Stimulated activated CD4-positive, alpha-beta T cell treated with anti-CD3 and anti-CD28 coated beads, Interleukin-12 subunit alpha, Interleukin-12 subunit beta, amount 100 ng/mL, for 48 hours (primary cell): ENCODE measurements around the gene GABRR2.
"Not testable (repeated sequence)": the region's sequence is repeated elsewhere in the genome, so short reads cannot be mapped to it uniquely, and the experiment has no call there.

ENCODE experiments used
- DNase-seq, 3 donors: peaks; one replicate each; pipeline ENCODE4 v3.0.0-alpha.2; 2020; ENCODE audit warnings: low read depth in 2 of 3, low spot score in 1 of 3

GABRR2 gene

DNA sequence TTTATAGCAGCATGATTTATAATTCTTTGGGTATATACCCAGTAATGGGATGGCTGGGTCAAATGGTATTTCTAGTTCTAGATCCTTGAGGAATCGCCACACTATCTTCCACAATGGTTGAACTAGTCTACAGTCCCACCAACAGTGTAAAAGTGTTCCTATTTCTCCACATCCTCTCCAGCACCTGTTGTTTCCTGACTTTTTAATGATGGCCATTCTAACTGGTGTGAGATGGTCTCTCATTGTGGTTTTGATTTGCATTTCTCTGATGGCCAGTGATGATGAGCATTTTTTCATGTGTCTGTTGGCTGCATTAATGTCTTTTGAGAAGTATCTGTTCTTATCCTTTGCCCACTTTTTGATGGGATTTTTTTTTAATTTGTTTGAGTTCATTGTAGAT lies 20.0 kb downstream of the GABRR2 start:
- not testable (repeated sequence) for DNase-seq

DNA sequence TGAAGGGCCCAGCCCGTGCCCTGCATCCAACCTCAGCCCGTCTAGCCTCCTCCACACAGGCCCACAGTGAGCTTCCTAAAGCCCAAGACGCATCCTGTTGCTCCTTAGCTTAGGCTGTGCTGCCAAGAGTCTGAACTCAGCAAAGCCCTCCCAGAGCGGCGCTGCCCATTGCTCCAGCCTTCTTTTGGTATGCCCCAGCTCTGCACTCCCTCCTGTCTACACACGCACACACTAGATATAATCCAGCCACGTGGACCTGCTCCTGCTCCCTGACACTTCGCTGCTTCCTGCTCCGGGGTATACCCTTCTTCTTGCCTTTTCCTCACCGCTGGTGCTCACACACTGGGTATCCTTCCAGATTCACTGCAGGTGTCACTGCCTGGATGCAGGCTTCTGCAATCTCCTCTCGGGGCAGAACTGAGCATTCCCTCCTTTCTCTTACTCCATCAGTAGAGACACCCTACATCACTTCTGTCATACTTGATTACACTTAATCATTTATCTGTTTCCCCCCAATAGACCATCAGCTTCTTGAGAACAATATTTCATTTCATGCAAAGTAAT lies 23.8 kb downstream of the GABRR2 start:
- DNase-seq, result no peak

DNA sequence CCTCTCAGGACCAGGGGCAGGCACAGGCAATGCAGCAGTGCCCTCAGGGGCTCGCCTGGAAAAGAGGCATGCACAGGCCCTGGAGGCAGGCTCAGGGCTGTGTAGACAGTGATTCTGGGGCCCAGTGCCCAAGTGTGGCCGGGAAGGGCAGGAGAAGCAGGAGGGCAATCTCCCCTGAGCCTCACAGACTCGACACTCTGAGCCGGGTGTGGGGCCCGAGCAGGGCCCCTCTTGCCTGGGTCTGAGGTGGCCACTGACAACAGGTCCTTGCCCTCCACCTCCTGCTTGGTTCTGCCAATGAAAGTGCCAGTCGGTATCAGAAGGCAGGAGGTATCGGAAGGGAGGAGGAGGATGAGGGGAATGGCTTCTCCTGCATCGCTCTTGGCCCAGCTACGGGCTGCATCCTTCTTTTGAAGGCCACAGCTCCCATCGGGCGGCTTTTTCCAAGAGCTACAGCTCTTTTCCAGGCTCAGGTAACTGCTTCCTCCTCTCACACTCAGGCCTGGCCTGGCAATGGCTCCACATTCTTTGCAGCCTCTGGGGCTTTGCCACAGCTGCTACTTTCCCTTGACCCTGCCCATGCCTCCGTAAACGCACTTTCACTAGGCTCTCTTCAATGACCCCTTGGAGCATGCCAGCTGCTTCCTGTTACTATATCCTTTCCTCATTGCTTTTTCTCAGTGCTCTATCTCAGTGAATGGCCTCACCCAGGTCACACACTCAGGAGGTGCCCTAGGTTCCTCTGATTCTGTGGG lies 24.5 kb downstream of the GABRR2 start:
- no peak for DNase-seq

DNA sequence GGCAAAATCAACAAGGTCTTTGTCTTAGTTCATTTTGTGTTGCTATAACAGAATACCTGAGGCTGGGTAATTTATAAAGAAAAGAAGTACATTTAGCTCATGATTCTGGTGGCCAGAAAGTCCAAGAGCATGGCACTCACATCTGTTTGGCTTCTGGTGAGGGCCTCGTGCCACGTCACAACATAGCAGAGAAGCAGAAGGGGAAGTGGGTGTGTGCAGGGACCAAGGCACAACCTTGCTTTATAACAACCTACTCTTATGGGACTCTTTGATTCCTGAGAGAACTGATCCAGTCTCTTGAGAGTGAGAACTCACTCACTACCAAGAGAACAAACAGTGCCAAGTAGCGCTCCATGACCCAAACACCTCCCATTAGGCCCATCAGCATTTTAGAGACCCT lies 25.4 kb downstream of the GABRR2 start:
- no peak for DNase-seq

DNA sequence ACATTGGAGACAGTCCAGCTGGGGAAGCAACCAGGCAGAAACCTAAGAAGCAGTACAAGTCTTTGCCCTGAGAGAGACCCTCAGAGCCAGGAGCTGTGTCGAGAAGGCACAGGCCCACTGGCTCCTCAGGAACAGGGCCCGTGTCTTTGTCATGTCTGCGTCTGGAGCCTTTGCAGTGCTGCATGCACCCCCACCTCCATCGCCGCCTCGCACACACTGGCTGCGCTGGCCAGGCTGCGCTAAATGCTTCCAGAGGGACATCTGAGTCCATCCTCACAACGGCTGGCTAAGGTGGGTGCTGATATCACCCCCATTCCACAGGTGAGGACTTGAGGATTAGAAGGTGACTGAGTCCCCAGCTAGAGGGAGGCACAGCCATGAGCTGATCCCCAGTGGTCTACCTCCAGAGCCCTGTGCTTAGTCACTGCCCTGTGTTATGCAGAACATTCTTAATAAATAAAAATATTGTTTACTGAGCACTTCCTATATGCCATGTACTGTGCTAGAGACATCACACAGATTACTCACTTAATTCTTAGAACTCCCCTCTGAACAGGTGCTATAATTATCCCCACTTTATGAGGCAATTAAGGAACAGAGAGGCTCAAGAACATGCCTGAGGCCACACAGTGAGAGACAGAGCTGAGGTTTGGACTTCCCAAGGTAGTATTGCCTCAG lies 27.6 kb downstream of the GABRR2 start:
- no peak for DNase-seq

DNA sequence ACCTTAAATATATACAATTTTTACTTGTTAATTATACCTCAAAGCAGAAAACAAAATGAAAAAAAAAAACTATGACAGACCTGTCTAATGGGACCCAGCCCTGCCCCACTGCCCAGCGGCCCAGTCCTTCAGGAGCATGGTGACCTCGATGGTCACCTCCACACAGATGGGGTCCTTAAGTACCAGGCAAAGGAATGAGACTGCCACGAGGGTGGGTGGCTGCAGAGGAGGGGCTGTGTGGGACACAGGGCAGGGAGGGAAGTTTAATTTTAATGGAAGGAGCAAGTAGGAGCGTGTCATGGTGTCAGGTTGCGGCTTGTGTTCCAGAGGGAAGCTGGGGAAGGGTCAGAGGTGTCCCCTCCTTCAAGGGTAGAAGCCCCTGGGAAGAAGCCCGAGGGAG lies 28.6 kb downstream of the GABRR2 start:
- DNase-seq, result no peak

DNA sequence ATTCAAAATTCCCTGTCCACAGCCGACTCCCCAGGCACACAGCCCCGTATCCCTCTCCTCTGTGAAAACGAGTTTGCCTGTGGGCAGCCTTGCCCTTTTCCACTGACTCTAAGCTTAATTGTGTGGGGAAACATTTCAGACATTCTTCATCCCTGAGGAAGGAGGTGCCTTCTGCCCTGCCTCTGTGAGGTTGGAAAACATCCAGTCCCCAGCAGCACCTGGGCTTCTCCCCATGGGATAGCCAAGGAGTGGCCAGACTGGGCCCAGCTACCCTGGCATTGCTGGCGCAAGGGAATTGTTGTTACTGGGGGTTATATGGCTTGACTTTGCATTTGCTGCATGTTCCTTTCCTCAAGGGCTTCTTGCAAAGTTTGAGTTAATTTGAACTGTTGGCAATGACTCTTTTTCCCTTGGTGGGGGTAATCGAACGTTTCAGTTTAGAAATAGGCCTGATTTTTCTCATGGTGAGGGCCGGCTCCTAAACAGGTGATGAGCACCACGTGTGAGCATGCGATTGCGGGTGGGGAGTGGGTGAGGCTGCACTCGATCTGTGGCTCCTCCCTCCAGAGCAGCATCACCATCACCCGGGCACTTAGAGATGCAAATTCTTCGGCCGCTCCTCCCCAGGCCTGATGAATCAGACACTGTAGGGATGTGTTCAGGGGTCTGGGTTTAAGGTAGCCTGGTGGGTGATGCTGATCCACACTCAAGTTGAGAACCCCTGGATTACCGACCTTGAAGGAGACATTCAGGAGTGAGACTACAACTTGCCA lies 29.9 kb downstream of the GABRR2 start:
- no peak for DNase-seq

DNA sequence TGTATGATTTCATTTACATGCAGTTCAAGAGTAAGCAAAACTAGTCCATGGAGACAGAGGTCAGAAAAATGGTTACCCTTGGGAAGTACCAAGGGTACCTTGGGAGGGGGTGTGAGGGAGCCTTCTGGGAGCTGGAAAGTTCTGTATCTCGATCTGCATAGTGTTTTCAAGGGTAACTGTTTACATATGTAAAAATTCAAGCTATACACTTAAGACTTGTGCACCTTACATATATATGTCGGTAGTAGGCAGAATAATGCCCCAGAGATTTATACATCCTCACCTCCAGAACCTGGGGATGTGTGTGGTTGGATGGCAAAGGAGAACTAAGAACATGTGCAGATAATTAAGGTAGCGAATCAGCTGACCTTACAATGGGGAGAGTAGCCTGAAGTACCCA lies 31.0 kb downstream of the GABRR2 start:
- DNase-seq, result no peak

DNA sequence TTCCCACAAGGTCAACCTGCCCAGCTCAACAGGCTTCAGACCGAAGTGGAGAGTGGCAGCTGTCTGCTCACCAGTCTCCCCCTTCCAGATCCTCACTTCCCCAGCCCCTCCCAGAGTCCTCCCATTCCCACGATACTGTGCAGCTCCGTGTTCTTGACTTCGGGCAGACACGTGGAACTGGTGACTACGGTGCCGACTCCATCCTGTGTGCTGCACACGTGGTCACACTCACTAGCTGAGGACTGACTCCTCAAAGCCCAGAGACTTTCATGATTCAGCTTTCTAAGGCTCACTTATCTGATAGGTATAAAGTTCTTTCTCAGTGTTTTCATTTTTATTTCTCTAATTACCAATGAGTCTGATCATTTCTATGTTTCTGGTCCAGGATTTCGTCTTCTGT lies 32.4 kb downstream of the GABRR2 start:
- no peak for DNase-seq

DNA sequence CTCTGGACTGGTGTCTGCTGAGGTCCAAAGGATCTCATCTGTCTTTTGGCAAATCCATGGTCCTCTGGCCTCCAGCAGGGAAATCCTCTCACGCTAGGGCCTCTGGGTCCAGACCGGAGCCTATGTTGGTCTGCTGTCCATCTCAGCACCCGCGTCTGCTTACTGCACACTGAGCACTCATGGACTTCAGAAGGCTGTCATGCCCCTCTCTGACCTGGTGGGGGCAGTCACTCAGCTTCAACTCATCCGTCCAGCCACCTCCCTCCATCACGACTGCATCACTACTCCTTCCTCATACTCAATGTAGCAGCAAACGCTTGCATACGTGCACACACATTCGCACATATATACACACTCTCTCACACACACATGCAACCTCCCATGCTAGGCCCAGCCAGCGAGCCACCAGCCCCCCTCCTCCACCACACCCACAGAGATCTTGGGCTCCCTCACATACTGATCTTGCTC lies 33.3 kb downstream of the GABRR2 start:
- DNase-seq, result peak; percentile 30 to 45 (median 40)

DNA sequence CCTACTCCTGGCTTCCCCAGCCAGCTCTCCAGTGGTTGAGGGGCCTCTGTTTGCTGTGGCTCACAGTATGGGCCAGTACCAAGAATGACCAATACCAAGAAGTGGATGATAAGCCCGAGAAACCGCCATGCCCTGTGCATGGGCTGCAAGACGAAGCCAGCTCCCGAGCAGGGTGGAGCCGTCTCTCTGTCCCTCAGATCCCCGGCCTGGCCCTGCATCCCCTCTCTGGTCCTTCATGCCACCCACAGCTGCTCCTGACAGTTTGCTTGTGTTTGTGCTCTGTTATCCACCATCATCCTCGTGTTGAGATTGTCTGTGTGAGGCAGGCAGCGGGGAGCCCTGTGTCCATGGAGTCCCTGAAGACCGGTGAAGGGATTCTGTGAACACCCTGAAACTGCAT lies 36.1 kb downstream of the GABRR2 start:
- DNase-seq, result no peak

DNA sequence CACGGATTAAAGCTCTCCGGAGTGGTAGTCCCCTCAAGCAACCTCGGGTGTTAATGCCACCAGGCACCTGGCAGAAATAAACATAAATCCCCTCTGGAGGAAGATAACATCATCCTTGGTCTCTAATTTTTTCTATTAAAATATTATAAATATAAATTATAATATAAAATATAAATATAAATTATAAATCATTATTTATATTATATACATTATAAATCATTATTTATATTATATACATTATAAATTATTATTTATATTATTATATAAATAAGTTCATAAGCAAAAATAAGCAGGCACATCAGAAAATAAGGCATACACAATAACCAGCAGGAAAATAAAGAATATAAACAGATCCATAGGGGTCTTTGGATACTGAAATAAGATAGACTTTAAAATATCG lies 39.2 kb downstream of the GABRR2 start:
- DNase-seq, result no peak

DNA sequence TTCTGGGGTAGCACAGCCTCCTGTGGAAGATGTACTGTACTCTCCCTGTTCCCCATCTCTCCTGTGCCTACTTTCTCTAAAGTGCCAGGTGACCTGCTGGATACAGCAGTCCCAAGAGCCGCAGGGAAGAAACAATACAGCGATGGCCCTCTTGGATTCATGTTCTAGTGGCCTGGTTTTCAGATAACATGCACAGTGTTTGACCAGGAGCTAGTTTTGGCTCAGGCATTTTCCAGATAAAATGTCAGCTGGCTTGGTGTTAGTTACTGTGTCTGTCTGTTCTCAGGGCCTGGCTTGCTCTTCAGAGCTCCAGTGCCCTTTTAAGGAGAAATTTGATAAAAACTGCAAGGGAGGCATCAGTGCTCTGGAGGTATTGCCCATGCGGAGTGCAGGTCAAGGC lies 41.3 kb downstream of the GABRR2 start:
- no peak for DNase-seq

DNA sequence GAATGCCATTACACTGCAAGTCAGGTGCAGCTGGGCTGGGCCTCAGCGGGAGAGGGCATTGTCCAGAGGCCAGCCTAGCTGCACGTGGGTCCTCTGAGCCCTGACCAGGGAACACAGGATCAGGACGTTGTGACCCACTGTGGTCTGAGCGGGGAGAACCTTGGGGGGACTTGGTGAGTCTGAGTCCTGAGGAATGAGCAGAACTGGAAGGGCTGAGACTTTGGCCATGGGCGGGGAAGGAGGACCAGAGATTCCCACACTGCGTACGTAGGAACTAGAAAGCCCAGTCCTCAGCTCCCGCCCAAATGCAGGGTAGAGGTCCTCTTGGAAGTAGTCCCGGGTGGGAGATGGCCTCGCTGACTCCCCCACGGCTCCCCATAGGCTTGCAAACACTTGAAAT lies 42.5 kb downstream of the GABRR2 start:
- DNase-seq, result no peak

DNA sequence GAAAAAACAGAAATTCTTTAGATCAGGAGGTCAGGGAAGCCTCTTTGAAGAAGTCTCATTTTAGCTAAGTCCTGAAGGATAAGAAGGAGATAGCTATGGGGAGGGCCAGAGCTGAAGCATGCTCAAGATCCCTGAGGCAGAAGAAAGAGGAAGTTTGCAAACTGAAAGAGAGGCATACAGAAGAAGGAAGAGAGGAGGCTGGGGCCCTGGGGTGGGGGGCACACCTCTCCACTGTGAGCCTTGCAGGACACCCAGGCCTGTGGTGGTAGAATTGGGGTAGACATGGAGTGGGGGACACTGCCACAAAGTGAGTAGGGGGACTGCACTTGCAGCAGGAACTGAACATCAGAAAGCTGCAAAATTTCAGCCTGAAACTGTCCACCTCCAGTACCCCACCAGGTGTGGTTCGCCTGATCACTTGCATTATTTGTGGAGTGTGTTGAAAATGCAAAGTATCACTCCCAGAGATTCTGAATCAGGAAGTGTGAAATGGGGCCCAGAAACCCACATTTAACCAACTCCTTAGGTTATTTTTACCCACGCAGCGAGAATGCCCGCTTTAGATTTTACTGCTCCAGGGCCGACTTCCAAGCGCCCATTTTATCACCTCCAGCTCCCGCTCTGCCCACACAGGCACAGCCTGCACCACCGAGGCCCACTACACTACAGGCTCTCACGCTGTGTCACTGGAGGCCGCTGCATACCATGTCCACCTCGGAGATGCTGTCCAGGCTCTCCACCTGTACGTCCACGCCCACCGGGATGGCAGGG lies 44.0 kb downstream of the GABRR2 start:
- no peak for DNase-seq

DNA sequence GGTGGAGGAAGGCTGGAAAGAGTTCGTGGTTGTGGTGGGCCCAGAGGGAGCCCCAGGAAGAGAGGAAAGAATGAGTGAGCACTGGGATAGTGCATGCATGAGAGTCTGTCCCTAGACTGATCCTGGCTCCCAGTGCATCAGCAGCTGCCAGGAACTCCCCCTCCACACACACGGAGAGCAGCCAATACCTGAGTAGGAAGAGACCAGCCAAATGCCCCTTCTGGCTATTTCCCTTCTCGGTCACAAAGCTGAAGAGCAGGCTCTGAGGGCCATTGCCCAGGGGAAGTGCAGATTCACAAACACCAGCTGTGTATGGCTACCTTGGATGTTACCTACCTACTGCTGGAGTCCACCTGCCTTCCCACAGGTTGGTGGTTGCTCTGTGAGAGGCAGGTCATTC lies 45.1 kb downstream of the GABRR2 start:
- DNase-seq, result no peak

DNA sequence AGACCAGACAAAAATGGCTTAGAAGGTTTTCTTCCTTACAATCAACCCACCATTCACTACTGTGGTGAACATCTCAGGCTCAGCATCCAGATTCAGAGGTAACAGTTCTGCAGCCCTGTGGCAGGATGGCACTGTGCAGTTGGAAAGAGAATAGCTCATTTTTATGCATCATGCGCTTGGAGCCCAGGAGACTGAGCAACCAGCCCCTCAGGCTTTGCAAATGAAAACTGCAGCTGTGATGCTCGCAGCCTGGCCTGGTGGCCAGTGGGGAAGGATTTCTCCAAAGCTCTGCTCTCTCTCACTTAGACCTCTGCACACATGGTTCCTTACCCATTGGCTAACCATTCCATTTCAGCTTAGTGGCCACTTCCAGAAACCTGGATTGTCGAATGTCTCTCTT lies 45.8 kb downstream of the GABRR2 start:
- no peak for DNase-seq

DNA sequence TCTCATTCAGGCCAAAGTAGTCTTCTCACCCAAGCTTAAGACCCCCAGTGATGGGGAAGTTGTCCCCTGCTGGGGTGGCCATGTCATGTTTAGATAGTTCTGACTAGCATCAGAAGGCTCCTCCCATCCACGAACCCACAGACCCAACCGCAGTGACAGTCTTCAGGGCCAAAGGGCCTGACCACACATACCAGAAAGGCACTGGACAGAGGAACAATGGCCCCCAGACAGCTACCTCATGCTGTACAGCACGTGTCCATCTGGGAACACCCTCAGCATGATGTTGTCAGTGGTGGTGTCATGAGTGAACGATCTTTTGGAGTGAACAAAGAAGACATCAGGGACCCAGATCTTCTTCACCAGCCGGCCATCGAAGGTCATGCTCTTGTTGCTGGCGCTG lies 46.3 kb downstream of the GABRR2 start:
- DNase-seq, result no peak

DNA sequence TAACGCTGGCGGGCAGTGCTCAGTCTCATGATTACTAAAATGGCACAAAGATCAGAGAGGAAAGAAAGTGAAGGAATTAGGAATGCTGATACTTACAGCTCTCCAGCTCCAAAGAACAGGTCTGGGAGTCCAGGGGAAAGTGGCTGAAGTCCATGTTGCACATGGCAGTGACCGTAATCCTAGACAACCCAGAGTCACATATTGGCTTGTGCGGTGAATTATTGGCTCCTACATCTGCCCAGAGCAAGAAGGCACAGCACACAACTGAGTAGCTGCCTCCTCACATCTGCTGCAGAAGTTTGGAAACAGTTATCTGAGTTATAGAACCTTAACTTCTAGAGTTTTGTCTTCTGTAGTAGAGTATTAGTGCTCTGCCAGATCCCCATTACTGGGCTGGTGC lies 47.2 kb downstream of the GABRR2 start:
- no peak for DNase-seq

DNA sequence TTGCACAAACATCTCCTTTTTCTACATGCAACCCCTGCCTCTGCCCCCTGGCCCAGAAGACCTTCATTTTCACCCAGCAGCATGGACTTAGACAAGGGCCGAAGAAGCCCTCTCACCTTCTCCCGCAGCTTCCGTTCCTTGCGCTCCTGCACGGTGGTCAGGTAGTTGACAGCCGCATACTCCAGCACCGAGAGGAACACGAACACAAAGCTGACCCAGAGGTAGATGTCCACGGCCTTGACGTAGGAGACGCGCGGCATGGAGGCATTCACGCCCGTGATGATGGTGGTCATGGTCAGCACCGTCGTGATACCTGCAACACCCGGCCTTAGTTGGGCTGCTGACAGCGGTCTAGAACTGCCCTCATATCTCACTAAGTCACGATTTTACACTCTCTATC lies 50.8 kb downstream of the GABRR2 start:
- DNase-seq, result no peak

DNA sequence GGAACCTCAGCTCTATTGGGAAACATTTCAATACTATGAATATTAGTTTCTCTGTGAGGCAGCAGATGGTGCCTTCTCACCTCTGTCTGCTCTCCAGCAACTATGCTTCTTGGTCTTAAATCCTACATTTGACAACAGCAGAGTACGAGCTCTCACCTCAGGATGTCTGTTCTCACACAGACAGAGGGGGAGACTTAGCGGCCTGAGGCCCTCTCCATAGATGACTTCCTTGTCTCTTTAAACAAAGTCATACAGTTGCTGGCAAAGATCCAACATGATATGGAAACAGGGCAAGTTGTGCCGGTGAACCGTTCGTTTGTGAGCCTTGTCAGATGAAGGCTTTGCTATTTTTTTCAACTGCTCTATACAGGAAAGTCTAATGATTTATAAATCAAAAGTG lies 54.3 kb downstream of the GABRR2 start:
- no peak for DNase-seq
